Astrocyte of the cerebellum (primary cell): ENCODE data around the gene FAM83F.
"Not testable (repeated sequence)": the region's sequence is repeated elsewhere in the genome, so short reads cannot be mapped to it uniquely, and the experiment has no call there.

Experiments
- DNase-seq: peaks from one replicate; pipeline ENCODE4 v3.0.0-alpha.2; 2011; ENCODE audit warnings: low read depth
- H3K4me3 ChIP-seq: 2 replicates; pipeline ENCODE4 v1.5.1; 2011; ENCODE audit warnings: mild to moderate bottlenecking, low read depth, low read length, moderate library complexity
- in situ Hi-C: cut with HindIII; loops from 2 replicates; pipeline ENCODE4 v1.10.0; 2017; ENCODE audit warnings: low sequenced_read_pairs
- TF ChIP-seq, protein P1 (sequence below): IDR thresholded peaks from 2 replicates; pipeline ENCODE4 v1.5.1; 2012; ENCODE audit warnings: low read length, low read depth, moderate library complexity, mild to moderate bottlenecking; ENCODE audit errors: missing control alignments

Gene FAM83F

GRCh38 chr22:39994566-39995392 is at the start of gene FAM83F:
TSS of gene FAM83F (plus strand) at chr22:39994954. CDS start at chr22:39995043, 89 bp downstream.
- no peak for DNase-seq
- in situ Hi-C loops: no loop called here
- H3K4me3 ChIP-seq: no peak within 1 kb of the TSS
- TF ChIP-seq, protein P1, sequence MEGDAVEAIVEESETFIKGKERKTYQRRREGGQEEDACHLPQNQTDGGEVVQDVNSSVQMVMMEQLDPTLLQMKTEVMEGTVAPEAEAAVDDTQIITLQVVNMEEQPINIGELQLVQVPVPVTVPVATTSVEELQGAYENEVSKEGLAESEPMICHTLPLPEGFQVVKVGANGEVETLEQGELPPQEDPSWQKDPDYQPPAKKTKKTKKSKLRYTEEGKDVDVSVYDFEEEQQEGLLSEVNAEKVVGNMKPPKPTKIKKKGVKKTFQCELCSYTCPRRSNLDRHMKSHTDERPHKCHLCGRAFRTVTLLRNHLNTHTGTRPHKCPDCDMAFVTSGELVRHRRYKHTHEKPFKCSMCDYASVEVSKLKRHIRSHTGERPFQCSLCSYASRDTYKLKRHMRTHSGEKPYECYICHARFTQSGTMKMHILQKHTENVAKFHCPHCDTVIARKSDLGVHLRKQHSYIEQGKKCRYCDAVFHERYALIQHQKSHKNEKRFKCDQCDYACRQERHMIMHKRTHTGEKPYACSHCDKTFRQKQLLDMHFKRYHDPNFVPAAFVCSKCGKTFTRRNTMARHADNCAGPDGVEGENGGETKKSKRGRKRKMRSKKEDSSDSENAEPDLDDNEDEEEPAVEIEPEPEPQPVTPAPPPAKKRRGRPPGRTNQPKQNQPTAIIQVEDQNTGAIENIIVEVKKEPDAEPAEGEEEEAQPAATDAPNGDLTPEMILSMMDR: no peak

DNA sequence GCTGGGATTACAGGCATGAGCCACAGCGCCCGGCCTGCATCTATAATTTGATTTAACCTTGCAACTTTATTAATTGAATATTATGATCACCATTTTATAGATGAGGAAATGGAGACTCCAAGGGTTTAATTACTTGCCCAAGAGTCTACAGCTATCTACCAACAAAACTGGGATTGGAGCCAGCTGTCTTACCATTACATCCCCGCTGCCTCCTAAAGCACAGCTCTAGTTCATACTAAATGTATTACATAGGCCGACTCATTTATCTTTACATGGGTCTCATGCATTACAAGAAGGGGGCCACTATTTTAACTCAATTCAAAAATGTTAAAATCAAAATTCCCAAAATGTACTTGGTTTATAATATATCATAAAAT is 48.6 kb upstream of the FAM83F start:
- no peak for DNase-seq
- in situ Hi-C loops: no loop called here
- TF ChIP-seq, protein P1: no peak
- H3K4me3 ChIP-seq: no peak overlapping the region

DNA sequence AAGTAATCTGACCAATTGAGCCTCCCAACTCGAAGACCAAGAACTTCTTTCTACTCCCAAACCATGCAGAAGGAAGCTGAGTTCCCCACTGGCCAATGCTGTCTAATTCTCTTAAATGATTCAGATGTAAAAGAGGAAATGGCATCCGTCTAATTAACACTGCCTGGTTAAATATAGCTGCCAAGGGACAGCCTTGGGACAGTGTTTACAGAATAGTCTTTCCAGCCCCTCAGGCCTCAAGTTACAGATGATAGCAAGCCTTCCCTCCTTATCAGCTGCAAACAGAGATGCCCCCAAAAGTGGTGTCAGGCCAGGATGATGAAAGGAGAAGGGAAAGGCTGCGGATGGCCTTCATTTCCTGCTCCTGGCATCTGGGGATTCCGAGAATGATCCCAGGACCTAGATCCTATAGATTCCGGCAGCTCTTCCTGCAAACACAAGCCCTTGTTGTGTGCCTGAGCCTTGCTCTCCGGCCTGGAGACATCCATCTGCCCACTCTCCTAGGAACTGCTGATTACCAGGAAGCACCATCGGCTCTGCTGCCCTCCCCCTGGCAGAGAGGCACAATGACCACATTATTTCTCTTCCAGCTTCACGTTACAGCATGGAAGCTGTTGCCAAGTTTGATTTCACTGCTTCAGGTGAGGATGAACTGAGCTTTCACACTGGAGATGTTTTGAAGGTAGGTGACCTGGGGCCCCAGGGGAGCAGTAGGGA is 48.1 kb upstream of the FAM83F start:
- no peak overlapping the region for H3K4me3 ChIP-seq
- in situ Hi-C loops: no loop called here
- TF ChIP-seq, protein P1: no peak
- DNase-seq: no peak

DNA sequence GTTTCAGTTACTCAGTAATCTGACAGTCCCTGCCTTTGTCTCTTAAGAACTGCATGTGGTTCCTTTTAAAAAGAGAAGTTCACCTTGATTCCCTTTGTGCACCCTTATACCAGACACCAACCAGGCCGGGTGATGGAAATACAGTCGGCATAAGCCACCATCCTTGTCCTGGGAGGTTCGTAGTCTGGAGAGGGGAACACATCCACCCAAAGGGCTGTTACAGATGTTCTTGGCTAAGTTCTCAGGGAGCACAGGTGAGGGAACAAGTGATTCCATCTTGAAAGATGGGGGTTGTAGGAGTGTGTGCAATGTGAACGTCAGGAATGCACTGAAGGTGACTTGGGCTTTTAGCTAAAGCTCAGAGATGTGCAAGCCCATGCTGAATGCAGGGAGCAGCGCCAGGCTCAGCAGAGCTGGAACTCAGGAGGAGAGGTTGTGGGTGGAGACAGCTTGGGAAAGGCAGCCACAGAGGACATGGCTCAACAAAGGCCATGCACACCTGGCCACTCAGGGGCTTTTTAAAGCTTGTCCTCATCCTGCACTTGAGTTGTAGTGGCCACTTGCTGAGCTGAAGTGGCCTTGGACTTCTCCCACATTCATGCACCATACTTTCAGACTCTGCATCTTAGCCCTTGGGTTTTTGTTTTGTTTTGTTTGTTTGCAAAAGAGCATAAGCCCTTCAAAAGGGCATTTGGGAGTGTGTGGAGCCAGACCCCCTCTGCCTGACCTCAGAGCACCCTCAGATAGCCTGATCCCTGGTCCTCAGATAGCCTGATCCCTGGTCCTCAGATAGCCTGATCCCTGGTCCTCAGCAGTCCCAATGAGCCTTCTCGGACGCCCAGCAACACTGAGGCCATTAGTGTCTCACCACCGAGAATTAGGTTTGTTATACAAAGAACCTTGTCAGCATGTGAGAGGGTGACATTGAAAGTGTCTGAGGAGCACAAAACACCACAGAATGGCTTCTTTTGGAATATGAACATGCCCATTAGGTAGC is 47.2 kb upstream of the FAM83F start:
- DNase-seq: no peak
- TF ChIP-seq, protein P1: no peak
- no peak overlapping the region for H3K4me3 ChIP-seq
- in situ Hi-C loops: no loop called here

DNA sequence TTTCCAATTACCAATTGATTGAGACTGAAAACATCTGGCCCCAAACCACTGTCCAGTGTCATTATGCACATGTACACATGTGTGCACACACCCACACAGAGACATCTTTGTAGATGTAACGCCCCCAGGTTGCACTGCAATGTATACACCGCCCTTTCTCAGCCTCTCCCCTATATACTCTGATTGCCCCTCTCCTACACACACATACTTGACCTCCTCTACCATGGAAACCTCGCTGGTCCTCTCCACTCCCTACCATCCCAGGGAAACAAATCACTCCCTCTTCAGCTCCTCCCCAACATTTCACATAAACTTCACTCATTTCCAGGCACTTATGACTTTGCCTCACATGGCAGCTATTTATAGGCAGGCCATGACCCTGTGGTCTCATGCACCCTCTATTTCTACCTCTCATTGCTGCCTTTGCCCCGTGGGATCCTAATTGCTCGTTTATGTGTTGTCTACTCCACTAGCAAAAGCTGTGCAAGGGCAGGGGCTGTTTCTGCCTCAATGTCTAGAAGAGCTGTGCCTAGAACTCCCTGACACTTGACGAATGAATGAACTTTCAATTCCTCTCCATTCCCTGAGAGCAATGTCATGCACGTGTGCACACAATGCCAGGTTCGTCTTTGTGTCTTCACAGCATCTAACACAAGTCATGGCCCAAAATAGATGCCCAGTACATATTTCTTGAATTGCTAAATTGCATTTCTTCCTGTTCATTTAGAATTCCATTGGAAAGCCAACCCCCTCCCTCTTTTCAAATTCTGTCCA is 44.6 kb upstream of the FAM83F start:
- no peak for DNase-seq
- TF ChIP-seq, protein P1: no peak
- in situ Hi-C loops: no loop called here
- H3K4me3 ChIP-seq: no peak overlapping the region

GRCh38 chr22:39951603-39952293 is 43.0 kb upstream of the FAM83F start:
- in situ Hi-C loops, DNase-seq, H3K4me3 ChIP-seq: not testable (repeated sequence)
